G401 (cell line): ENCODE data around the gene ABITRAM. TPM values are rescaled to one million over a fixed set of nuclear protein-coding genes. Genes with fewer than 3 reads are reported as not detected.
A peak's percentile ranks its signal among the peaks of the same experiment; 100 is the strongest.
"Not testable (repeated sequence)": the region's sequence is repeated elsewhere in the genome, so short reads cannot be mapped to it uniquely, and the experiment has no call there.

Experiments used
- DNase-seq: peaks from one replicate; pipeline ENCODE4 v3.0.0-alpha.2; 2015; ENCODE audit warnings: low spot score
- in situ Hi-C: cut with HindIII; loops from 2 replicates; pipeline ENCODE4 v1.10.0; 2016; ENCODE audit warnings: low sequenced_read_pairs, mixed read lengths
- total RNA-seq: library from RNA; depleted of rRNA; stranded (reverse); fragments of >200 nt; shearing (Covaris generic); gene quantifications from 2 replicates; pipeline ENCODE4 v1.2.3, GENCODE V29; 2014; rRNA removed

ABITRAM gene
- 15.3 and 16.7 TPM in 2 replicates for total RNA-seq

GRCh38 chr9:108934323-108934893 lies at the start of gene ABITRAM:
Gene ABITRAM (plus strand): TSS chr9:108934400. CDS start chr9:108934487, 87 bp downstream.
- DNase-seq: peak; percentile 82
- in situ Hi-C loops: no loop called here

- in situ Hi-C loops: no loop called here
- no peak for DNase-seq
Observed at GRCh38 chr9:108884701-108885100, 49.5 kb upstream of the ABITRAM start.

GRCh38 chr9:108885643-108886348 lies 48.4 kb upstream of the ABITRAM start:
- peak; percentile 6 for DNase-seq

GRCh38 chr9:108886594-108887271 lies 47.5 kb upstream of the ABITRAM start:
- in situ Hi-C loops, DNase-seq: not testable (repeated sequence)

More at GRCh38 chr9:108885643-108886348, 48.4 kb upstream of the ABITRAM start:
- in situ Hi-C loops: no loop called here

- DNase-seq: peak; percentile 10
- in situ Hi-C loops: no loop called here
Observed at GRCh38 chr9:108889649-108890067, 44.5 kb upstream of the ABITRAM start.

- in situ Hi-C loops: no loop called here
- DNase-seq: no peak
Observed at GRCh38 chr9:108894225-108894997, 39.8 kb upstream of the ABITRAM start.

- in situ Hi-C loops: no loop called here
Observed at GRCh38 chr9:108897324-108898096, 36.7 kb upstream of the ABITRAM start.

GRCh38 chr9:108899023-108899695 lies 35.0 kb upstream of the ABITRAM start:
- in situ Hi-C loops, DNase-seq: not testable (repeated sequence)

More at GRCh38 chr9:108897324-108898096, 36.7 kb upstream of the ABITRAM start:
- no peak for DNase-seq

GRCh38 chr9:108900176-108900575 lies 34.0 kb upstream of the ABITRAM start:
- in situ Hi-C loops: no loop called here
- DNase-seq: no peak

- no peak for DNase-seq
- in situ Hi-C loops: no loop called here
Observed at GRCh38 chr9:108903420-108904103, 30.6 kb upstream of the ABITRAM start.

GRCh38 chr9:108904161-108904560 lies 30.0 kb upstream of the ABITRAM start:
- in situ Hi-C loops: no loop called here
- DNase-seq: no peak

GRCh38 chr9:108905494-108905893 lies 28.7 kb upstream of the ABITRAM start:
- DNase-seq: no peak
- in situ Hi-C loops: no loop called here

GRCh38 chr9:108910402-108910801 lies 23.8 kb upstream of the ABITRAM start:
- in situ Hi-C loops: no loop called here
- DNase-seq: no peak

- DNase-seq: no peak
- in situ Hi-C loops: no loop called here
Observed at GRCh38 chr9:108910914-108911313, 23.3 kb upstream of the ABITRAM start.

GRCh38 chr9:108911820-108912219 lies 22.4 kb upstream of the ABITRAM start:
- no peak for DNase-seq
- in situ Hi-C loops: no loop called here

GRCh38 chr9:108913391-108913790 lies 20.8 kb upstream of the ABITRAM start:
- no peak for DNase-seq
- in situ Hi-C loops: no loop called here

GRCh38 chr9:108919517-108919916 lies 14.7 kb upstream of the ABITRAM start:
- DNase-seq: no peak
- in situ Hi-C loops: no loop called here

- in situ Hi-C loops, DNase-seq: not testable (repeated sequence)
Observed at GRCh38 chr9:108920401-108920800, 13.8 kb upstream of the ABITRAM start.
